ENCODE measurements around the gene HELLS.
"Not testable (repeated sequence)": the region's sequence is repeated elsewhere in the genome, so short reads cannot be mapped to it uniquely, and the experiment has no call there.

The HELLS gene

GRCh38 chr10:94608559-94608958 is 63.0 kb downstream of the HELLS start:
- no peak for DNase-seq (ENCODE audit: low read depth)

- no peak for DNase-seq (ENCODE audit: low read depth)
Measured at GRCh38 chr10:94614558-94614957, 69.0 kb downstream of the HELLS start.

- DNase-seq (ENCODE audit: low read depth), result no peak
Measured at GRCh38 chr10:94617389-94617944, 71.9 kb downstream of the HELLS start.

DNA sequence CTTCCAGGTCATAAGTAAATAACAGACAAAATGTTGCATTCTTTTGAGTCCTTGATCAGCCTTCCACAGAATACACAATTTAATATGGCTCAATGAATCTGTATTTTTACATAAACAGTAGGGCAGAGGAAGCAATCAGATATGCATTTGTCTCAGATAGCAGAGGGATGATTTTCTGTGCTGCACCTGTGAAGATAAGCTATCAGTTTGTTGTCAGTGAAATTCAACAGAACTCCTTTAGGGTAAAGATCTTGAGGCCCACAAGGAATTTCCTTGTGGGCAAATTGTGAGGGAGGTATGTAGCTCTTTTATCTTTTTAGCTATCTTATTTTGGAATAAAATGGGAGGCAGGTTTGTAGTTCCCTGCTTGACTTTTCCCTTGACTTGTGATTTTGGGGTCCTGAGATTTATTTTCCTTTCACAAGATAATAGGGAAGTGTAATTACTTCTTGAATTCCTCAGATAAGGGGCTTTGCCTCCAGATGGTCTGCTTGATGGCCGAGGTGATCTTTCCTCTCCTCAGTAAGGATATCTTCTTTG is 77.1 kb downstream of the HELLS start:
- DNase-seq (ENCODE audit: low read depth), result no peak

GRCh38 chr10:94623572-94623971 is 78.0 kb downstream of the HELLS start:
- no peak for DNase-seq (ENCODE audit: low read depth)

DNA sequence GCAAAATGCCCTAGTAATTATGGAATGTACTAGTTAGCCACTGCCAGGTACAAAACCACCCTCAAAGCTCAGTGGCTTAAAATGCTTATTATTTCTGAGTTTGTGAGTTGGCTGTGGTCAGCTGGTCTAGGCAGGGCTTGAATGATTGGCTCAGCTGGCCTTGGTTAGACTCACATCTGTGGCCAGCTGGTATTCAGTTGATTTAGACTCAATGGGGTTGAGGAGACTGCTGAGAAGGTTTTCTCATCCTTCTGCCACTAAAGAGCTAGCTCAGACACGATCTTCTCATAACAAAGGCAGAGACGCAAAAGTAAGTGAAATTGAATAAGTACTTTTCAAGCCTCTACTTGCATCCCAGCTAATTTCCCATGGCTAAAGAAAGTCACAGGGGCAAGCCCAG is 80.9 kb downstream of the HELLS start:
- no peak for DNase-seq (ENCODE audit: low read depth)

GRCh38 chr10:94627511-94627910 is 81.9 kb downstream of the HELLS start:
- no peak for DNase-seq (ENCODE audit: low read depth)

GRCh38 chr10:94630017-94630688 is 84.6 kb downstream of the HELLS start:
- DNase-seq (ENCODE audit: low read depth), result no peak

- DNase-seq (ENCODE audit: low read depth), result no peak
Measured at GRCh38 chr10:94631077-94631875, 85.7 kb downstream of the HELLS start.

GRCh38 chr10:94632954-94633353 is 87.4 kb downstream of the HELLS start:
- DNase-seq (ENCODE audit: low read depth), result no peak

DNA sequence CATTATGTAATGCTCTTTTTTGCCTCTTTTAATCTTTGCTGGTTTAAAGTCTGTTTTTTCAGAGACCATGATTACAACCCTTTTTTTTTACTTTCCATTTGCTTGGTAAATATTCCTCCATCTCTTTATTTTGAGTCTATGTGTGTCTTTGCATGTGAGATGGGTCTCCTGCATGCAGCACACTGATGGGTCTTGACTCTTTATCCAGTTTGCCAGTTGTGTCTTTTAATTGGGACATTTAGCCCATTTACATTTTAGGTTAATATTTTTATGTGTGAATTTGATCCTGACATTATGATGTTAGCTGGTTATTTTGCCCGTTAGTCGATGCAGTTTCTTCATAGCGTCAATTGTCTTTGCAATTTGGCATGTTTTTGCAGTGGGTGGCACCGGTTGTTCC is 92.5 kb downstream of the HELLS start:
- not testable (repeated sequence) for DNase-seq (ENCODE audit: low read depth)

- no peak for DNase-seq (ENCODE audit: low read depth)
Measured at GRCh38 chr10:94639902-94640301, 94.3 kb downstream of the HELLS start.

GRCh38 chr10:94640562-94640961 is 95.0 kb downstream of the HELLS start:
- no peak for DNase-seq (ENCODE audit: low read depth)

DNA sequence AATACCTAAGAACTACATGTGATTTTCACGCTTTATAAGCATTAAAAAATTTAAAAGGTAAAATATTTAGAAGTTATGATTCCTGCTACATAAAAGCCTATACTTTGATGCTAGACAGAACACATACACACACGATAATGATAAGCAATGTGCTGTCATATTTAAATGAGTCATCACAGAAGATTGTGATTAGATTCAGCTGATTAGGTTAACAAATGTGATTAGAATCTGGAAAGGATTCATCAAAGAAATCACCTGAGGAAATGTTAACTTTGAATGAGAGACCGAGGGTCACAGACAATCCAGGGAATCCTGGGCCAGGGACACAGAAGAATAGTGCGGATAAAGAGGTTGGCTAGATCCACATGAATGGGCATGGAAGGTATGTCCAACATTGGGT is 95.9 kb downstream of the HELLS start:
- no peak for DNase-seq (ENCODE audit: low read depth)

DNA sequence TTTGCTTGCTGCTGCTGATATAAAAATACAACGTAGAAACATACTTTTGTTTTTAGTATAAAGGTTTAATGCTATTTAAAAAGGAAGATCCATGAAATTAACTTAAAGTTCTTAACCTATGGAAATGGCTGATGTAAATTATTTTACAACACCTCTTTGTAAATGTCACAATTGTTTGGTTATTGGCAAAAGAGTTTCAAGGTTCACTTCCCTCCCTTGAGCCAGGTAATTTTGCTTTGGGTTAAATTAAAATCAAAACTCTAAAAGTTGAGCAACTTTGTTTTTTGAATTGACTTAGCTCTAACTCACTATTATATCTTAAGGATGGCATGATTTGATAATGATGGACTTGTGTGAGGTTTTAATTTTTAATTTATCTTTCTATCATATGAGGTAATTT is 98.8 kb downstream of the HELLS start:
- DNase-seq (ENCODE audit: low read depth), result no peak

- no peak for DNase-seq (ENCODE audit: low read depth)
Measured at GRCh38 chr10:94645285-94645684, 99.7 kb downstream of the HELLS start.
